ENCODE results near the gene AOPEP.

Gene AOPEP

DNA sequence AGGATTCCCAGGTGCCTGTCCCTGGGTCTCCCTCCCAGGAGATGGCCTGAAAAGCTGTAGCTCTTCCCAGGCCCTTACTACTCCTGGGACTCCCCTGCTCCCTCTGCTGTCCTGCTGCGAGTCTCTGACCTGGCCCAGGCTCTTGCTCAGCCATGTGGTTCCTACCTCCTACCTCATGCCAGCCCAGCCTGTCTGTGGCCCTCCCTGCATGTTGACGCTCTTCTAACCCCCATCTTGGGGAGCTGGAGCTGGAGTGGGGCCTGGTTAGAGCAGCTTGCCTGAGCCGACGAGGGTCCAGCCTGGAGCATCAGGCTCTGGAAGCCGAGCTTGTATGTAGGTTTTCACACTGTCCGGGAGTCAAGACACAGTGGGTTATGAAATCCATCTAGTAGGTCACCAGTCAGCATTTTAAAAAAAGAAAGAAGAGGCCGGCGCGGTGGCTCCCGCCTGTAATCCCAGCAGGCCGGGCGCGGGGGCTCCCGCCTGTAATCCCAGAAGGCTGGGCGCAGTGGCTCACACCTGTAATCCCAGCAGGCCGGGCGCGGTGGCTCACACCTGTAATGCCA, 346.6 kb downstream of the AOPEP start:
- TF ChIP-seq RAD21 (IDR thresholded peaks at IDR 0.05; ENCODE audit: low read depth) (no peak), TEAD4 (IDR thresholded peaks at IDR 0.05) (no peak), EGR1 (IDR thresholded peaks at IDR 0.05) (no peak), CEBPB (IDR thresholded peaks at IDR 0.05) (no peak)

DNA sequence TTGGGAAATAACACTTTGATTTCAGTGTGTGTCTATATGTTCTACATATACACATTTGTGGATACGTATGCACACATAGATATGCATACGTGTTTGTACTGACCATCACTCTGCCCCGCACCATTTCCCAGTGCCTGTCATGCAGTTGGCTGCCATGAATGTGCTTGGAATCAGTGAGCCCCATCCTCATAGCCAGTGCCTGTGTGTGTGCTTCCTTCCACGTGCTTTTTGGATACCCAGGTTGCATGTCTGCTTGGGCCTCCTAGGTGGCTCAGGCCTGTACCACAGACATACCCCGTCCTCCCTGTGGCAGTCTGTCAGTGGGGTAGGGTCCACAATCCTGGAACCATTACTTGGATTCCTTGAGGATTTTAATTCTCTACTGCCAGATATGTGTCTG, 347.4 kb downstream of the AOPEP start:
- TF ChIP-seq FOXM1 (IDR thresholded peaks at IDR 0.05; ENCODE audit: borderline replicate concordance, low read depth): no peak
- no peak for TF ChIP-seq RAD21 (IDR thresholded peaks at IDR 0.05; ENCODE audit: low read depth)
- TF ChIP-seq, protein P1, sequence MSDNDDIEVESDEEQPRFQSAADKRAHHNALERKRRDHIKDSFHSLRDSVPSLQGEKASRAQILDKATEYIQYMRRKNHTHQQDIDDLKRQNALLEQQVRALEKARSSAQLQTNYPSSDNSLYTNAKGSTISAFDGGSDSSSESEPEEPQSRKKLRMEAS (IDR thresholded peaks at IDR 0.05): no peak
- TF ChIP-seq, protein P2, sequence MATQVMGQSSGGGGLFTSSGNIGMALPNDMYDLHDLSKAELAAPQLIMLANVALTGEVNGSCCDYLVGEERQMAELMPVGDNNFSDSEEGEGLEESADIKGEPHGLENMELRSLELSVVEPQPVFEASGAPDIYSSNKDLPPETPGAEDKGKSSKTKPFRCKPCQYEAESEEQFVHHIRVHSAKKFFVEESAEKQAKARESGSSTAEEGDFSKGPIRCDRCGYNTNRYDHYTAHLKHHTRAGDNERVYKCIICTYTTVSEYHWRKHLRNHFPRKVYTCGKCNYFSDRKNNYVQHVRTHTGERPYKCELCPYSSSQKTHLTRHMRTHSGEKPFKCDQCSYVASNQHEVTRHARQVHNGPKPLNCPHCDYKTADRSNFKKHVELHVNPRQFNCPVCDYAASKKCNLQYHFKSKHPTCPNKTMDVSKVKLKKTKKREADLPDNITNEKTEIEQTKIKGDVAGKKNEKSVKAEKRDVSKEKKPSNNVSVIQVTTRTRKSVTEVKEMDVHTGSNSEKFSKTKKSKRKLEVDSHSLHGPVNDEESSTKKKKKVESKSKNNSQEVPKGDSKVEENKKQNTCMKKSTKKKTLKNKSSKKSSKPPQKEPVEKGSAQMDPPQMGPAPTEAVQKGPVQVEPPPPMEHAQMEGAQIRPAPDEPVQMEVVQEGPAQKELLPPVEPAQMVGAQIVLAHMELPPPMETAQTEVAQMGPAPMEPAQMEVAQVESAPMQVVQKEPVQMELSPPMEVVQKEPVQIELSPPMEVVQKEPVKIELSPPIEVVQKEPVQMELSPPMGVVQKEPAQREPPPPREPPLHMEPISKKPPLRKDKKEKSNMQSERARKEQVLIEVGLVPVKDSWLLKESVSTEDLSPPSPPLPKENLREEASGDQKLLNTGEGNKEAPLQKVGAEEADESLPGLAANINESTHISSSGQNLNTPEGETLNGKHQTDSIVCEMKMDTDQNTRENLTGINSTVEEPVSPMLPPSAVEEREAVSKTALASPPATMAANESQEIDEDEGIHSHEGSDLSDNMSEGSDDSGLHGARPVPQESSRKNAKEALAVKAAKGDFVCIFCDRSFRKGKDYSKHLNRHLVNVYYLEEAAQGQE (IDR thresholded peaks at IDR 0.05; ENCODE audit: low read depth): no peak
- TF ChIP-seq TEAD4 (IDR thresholded peaks at IDR 0.05): no peak
- no peak for TF ChIP-seq CREB1 (IDR thresholded peaks at IDR 0.05; ENCODE audit: low read depth)
- no peak for TF ChIP-seq TAF1 (IDR thresholded peaks at IDR 0.05; ENCODE audit: low read depth)
- TF ChIP-seq TCF12 (IDR thresholded peaks at IDR 0.05; ENCODE audit: low read depth): no peak
- TF ChIP-seq YY1 (IDR thresholded peaks at IDR 0.05; ENCODE audit: low read depth): no peak

DNA sequence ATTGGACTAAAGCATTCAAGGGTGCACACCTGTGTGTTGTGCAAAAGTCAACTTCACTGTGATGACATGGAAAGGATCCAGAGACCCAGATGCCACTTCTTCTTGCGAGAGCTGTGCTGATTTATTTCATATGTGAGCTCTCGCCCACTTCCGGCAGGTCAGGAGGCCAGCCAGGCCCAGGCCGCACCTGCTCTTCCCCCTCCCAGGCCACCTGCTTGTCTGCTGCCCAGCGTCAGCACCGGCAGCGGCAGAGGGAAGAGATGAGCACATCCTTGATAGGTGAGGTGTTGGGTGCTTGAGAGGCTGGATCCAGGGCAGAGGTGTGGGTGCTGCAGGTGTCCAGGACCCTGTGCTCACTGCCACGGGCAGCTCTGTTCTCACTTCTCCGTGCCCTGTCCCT, 348.1 kb downstream of the AOPEP start:
- TF ChIP-seq TAF1 (IDR thresholded peaks at IDR 0.05; ENCODE audit: low read depth) (no peak), EP300 (IDR thresholded peaks at IDR 0.05; ENCODE audit: borderline replicate concordance) (no peak), ZBTB7A (IDR thresholded peaks at IDR 0.05; ENCODE audit: low read depth) (no peak), YY1 (IDR thresholded peaks at IDR 0.05; ENCODE audit: low read depth) (no peak), FOXM1 (IDR thresholded peaks at IDR 0.05; ENCODE audit: borderline replicate concordance, low read depth) (no peak), RAD21 (IDR thresholded peaks at IDR 0.05; ENCODE audit: low read depth) (no peak), CEBPB (IDR thresholded peaks at IDR 0.05) (no peak), CREB1 (IDR thresholded peaks at IDR 0.05; ENCODE audit: low read depth) (no peak), TCF12 (IDR thresholded peaks at IDR 0.05; ENCODE audit: low read depth) (no peak), EGR1 (IDR thresholded peaks at IDR 0.05) (no peak), TEAD4 (IDR thresholded peaks at IDR 0.05) (no peak), NFIC (IDR thresholded peaks at IDR 0.05) (no peak)
- TF ChIP-seq, protein P1 (IDR thresholded peaks at IDR 0.05): no peak
- TF ChIP-seq, protein P2 (IDR thresholded peaks at IDR 0.05; ENCODE audit: low read depth): no peak
- TF ChIP-seq, protein P3, sequence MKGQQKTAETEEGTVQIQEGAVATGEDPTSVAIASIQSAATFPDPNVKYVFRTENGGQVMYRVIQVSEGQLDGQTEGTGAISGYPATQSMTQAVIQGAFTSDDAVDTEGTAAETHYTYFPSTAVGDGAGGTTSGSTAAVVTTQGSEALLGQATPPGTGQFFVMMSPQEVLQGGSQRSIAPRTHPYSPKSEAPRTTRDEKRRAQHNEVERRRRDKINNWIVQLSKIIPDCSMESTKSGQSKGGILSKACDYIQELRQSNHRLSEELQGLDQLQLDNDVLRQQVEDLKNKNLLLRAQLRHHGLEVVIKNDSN (IDR thresholded peaks at IDR 0.05): no peak

DNA sequence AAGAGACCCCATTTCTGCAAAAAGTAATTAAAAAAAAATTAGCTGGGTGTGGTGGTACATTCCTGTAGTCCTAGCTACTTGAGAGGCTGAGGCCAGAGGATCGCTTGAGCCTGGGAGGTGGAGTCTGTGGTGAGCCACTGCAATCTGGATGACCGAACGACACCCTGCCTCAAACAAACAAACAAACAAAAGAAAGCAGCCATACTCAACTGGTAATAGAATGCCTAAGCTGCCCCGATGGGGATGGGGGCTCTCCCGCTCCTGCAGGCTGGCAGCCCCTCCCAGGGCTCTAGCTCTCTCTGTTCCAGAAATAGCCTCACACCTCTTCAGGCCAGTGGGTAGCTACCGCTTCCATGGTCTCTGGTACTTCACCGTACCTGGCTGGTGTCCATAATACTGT, 349.2 kb downstream of the AOPEP start:
- TF ChIP-seq TEAD4 (IDR thresholded peaks at IDR 0.05): no peak
- TF ChIP-seq EP300 (IDR thresholded peaks at IDR 0.05; ENCODE audit: borderline replicate concordance): no peak
- no peak for TF ChIP-seq NFIC (IDR thresholded peaks at IDR 0.05)
- no peak for TF ChIP-seq RAD21 (IDR thresholded peaks at IDR 0.05; ENCODE audit: low read depth)
- TF ChIP-seq EGR1 (IDR thresholded peaks at IDR 0.05): no peak
- no peak for TF ChIP-seq CREB1 (IDR thresholded peaks at IDR 0.05; ENCODE audit: low read depth)
- no peak for TF ChIP-seq YY1 (IDR thresholded peaks at IDR 0.05; ENCODE audit: low read depth)
- TF ChIP-seq, protein P3 (IDR thresholded peaks at IDR 0.05): no peak
- TF ChIP-seq TCF12 (IDR thresholded peaks at IDR 0.05; ENCODE audit: low read depth): no peak
- TF ChIP-seq ZBTB7A (IDR thresholded peaks at IDR 0.05; ENCODE audit: low read depth): no peak
- no peak for TF ChIP-seq TAF1 (IDR thresholded peaks at IDR 0.05; ENCODE audit: low read depth)
- TF ChIP-seq, protein P1 (IDR thresholded peaks at IDR 0.05): no peak
- TF ChIP-seq, protein P2 (IDR thresholded peaks at IDR 0.05; ENCODE audit: low read depth): no peak
- TF ChIP-seq FOXM1 (IDR thresholded peaks at IDR 0.05; ENCODE audit: borderline replicate concordance, low read depth): no peak
- no peak for TF ChIP-seq CEBPB (IDR thresholded peaks at IDR 0.05)
